ENCODE data around the gene CLPTM1L. TPM values are rescaled to one million over a fixed set of nuclear protein-coding genes. Genes with fewer than 3 reads are reported as not detected.

Gene CLPTM1L
- total and polyA plus RNA-seq, 9 of the 15 experiments (the other 6 are each of a cell fraction or from before 2014, with no cell fraction given) = 3.5 to 217 (median 177) TPM

GRCh38 chr5:1357946-1358725 lies 13.2 kb upstream of the CLPTM1L start (continued):
- no peak for TF ChIP-seq CREB5 (CRISPR knock-in tag; IDR thresholded peaks at IDR 0.05)
- no peak for TF ChIP-seq MTF1 (CRISPR knock-in tag; IDR thresholded peaks at IDR 0.05; ENCODE audit: borderline replicate concordance)
- no peak for TF ChIP-seq JUNB (CRISPR knock-in tag; conservative IDR thresholded peaks at IDR 0.05)
- TF ChIP-seq SIRT6 (IDR thresholded peaks at IDR 0.05; ENCODE audit: low read depth, low read length) = no peak
- TF ChIP-seq ZNF778 (CRISPR knock-in tag; IDR thresholded peaks at IDR 0.05) = no peak
- no peak for TF ChIP-seq ZNF197 (CRISPR knock-in tag; IDR thresholded peaks at IDR 0.05; ENCODE audit: low read depth)
- no peak for TF ChIP-seq PATZ1 (CRISPR knock-in tag; IDR thresholded peaks at IDR 0.05; ENCODE audit: borderline replicate concordance)

Measured in K562 (cell line).